Posterior cingulate gyrus (tissue), 11 donors: ENCODE results near the gene PPP1R11.
A peak's percentile ranks its signal among the peaks of the same experiment; 100 is the strongest.
"Not testable (repeated sequence)": the region's sequence is repeated elsewhere in the genome, so short reads cannot be mapped to it uniquely, and the experiment has no call there.

ENCODE experiments used
- DNase-seq, 10 donors: peaks; one replicate each; pipeline versions ENCODE4 v3.0.0 to v3.0.0-alpha.2; 2020 to 2021; ENCODE audit warnings: mixed read lengths in 3 of 10
- intact Hi-C: fragments of 100-400 bp; cut with DNase I; formaldehyde crosslinking; loops from one replicate; pipeline ENCODE4 v1.15.1; 2023

Gene PPP1R11, protein sequence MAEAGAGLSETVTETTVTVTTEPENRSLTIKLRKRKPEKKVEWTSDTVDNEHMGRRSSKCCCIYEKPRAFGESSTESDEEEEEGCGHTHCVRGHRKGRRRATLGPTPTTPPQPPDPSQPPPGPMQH

DNA sequence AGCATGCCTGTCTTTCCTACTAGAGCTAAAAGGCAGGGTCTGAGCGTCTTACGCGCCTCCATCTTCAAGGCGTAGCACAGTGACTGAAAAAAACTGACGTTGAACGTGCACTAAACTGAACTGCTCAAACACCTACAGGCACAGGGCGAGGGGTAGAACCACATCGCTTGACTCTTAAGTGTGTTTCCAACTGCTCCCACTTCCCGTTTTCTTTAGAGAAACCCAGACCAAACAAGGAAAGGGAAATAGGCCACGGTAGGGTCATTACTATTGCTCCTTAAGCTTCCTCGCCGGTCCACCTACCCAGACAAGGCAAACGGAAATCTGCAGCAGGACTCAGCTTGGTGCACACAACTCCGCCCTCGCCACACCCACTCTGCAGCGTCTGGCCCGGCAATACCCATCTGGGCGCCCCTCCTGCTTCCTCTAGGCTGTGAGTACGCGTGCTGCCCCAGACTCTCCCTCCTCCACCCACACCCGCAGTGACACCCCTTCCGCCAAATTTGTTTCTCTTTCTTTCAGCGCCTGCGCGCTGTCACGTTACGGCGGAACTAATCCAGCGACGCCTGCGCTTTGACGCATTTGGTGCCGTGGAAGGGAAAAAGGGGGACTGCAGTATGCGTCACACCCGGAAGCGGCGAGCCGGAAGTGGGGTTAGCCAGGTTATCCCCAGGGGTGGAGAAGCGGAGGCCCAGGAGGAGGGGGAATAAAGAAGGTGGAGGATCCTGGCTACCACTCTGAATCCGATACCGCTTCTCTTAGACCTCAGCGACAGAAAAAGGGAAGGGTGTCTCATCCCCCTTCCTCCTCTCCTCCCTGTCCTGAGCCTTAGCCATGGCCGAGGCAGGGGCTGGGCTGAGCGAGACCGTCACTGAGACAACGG is at the start of gene PPP1R11:
PPP1R11 (plus strand) TSS at position 622 of the 883 bp plus-strand sequence; CDS start at position 835, 213 bp downstream.
- intact Hi-C loops, result loop anchor here (2.0 to 10.0 kb wide), 2 partner anchors 36 to 148 kb away; partner anchors contain the start of gene TRIM26

DNA sequence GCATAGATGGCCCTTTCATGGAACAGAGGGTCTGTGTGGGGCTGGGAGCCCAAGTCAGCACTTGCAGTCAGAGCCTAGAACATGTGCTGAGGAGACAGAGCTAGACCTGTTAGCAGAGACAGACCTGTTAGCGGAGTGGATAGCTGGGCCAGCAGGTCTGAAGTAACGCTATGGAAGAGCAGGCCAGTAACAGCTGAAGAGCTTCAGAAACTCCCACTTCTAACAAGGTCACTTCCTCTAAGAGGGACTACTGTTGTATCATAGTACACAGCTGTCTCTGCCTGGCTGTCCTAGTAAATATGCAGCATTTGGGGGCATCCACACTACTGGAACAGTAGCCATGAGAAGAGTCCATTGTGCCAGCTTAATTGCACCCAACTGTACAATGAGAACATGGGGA is 47.2 kb upstream of the PPP1R11 start:
- intact Hi-C loops, result loop anchor here (10.0 kb wide), 1 partner anchor 315 kb away; no protein-coding TSS in a partner anchor

More for the DNA sequence above, at the start of gene PPP1R11:
- peak; percentile 98 to 100 (median 99) for DNase-seq

DNA sequence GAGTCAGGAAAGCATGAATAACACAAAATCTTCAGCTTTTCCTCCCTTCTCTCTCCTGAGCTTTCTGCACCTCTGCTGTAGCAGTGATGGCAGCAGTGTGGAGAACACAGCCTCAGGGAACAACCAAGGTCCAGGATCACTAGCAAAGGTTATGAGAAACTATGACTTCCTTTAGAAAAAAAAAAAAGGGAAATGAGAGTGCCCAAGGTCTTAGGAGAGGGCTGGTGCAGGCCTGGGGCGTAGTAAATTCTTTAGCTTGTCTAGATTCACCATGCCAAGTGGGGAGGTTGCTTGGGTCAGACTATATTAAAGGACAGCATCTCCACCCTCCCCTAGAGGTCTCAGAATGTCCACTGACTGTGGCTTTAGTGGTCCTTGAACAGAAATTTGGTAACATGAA is 46.4 kb upstream of the PPP1R11 start:
- no peak for DNase-seq
- intact Hi-C loops, result no loop called here

More for the DNA sequence above, 47.2 kb upstream of the PPP1R11 start:
- DNase-seq, result no peak

DNA sequence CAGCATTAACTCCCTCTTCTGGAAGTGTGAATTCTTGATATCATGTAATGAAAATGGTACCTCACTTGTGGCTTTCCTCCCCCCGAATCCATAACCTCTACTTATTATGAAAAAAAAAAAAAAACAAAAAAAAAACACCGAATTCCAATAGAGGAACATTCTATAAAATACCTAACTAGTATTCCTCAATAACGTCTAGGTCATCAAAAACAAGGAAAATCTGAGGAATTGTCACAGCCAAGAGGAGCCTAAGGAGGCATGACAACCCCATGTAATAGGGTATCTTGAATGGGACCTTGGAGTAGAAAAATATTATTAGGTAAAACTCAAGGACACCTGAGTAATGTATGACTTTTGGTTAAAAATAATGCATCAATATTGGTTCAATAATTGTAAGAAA is 44.8 kb upstream of the PPP1R11 start:
- no peak for DNase-seq
- intact Hi-C loops, result no loop called here

DNA sequence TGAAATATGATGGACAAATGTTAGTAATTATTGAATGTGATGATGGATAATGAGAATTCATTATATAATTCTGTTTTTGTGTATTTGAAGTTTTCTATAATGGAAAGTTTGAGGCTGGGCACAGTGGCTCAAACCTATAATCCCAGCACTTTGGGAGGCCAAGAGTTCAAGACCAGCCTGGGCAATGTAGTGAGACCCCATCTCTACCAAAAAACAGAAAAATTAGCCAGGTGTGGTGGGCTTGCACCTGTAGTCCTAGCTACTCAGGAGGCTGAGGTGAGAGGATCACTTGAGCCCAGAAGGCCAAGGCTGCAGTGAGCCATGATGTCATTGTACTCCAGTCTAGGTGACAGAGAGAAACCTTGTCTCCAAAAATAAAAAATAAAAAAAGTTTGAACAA is 44.3 kb upstream of the PPP1R11 start:
- intact Hi-C loops, DNase-seq: not testable (repeated sequence)

DNA sequence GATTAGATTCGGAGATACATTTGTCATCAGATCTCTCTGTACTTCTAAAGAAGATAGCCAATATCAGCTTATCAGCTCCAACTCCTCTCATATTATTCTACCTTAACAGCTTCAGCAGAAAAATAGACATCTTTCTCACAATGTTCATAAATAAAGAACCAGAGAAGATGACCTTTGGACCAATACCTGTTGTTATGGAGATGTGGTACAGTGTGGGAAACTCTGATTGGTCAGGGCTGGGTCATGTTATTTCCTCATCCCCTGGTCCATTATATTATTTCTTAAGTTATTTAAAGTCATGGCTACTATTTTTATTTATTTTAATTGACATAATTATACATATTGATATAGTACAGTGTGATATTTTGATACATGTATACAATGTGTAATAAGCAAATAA is 41.8 kb upstream of the PPP1R11 start:
- intact Hi-C loops, result no loop called here
- no peak for DNase-seq

DNA sequence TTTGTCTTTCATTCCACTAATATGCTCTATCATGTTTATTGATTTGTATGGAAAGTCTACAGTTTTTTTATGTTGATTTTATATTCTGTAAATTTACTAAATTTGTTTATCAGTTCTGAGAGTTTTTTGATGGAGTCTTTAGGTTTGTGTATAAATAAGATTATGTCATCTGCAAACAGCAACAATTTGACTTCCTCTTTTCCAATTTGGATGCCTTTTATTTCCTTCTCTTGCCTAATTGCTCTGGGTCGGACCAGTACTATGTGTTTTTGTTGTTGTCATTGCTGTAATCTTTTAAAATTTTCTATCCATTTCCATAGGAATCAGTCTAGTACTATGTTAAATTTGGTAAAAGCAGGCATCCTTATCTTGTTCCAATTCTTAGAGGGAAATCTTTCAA is 37.4 kb upstream of the PPP1R11 start:
- DNase-seq, result no peak
- intact Hi-C loops, result no loop called here

DNA sequence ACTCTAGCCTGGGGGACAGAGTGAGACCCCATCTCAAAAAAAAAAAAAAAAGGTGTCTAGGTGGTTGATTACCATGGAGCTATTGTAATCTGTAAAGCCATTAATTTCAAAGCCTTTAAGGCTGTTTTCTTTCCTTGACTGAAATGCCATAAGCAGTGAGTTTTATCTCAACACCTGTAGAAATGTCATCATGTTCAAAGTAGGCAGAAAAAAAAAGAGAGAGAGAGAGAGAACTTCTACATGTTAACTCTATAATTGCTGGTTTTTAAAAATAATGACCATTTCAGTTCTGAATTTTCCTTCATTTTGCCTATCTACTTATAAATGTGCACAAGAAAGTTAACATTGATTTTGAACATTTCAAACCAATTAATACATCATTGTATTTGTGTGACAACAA is 35.6 kb upstream of the PPP1R11 start:
- DNase-seq, result no peak
- intact Hi-C loops, result no loop called here

DNA sequence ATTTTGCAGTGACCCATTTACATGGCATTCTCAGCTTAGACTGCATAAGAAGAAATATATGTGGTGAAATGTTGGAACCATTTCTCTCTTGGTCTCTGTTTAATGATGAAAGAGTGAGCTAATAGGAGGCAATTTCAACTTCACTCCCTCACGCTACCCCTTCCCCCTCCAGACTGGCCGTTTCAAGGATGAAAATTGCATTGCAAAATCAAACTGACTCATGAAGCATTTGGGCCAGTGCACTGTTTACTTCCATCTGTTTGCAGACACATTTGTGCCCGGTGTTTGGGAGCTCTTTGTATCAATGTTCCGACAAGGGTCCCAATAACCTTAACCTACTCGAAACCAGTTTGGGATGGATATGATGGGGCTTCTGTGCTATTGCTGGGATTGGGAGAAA is 33.6 kb upstream of the PPP1R11 start:
- DNase-seq, intact Hi-C loops: not testable (repeated sequence)

DNA sequence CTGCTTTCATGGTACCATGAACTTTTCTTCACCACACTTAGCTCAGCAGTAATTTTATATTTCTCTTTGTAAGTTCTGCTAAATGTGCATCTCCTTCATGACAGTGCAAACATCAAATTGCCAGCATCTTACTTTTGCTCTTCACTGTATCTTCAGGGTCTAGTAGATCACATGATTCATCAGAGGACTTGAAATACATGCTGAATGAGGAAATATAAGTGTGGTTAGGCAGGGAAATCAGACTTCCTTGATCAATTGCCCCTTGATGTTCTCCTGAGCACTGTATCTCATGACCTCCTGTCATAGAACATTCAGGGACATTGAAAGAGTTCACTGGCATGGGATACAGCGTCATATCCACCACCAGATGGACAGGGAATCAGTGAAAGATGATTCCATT is 31.2 kb upstream of the PPP1R11 start:
- DNase-seq, result no peak
- intact Hi-C loops, result no loop called here

DNA sequence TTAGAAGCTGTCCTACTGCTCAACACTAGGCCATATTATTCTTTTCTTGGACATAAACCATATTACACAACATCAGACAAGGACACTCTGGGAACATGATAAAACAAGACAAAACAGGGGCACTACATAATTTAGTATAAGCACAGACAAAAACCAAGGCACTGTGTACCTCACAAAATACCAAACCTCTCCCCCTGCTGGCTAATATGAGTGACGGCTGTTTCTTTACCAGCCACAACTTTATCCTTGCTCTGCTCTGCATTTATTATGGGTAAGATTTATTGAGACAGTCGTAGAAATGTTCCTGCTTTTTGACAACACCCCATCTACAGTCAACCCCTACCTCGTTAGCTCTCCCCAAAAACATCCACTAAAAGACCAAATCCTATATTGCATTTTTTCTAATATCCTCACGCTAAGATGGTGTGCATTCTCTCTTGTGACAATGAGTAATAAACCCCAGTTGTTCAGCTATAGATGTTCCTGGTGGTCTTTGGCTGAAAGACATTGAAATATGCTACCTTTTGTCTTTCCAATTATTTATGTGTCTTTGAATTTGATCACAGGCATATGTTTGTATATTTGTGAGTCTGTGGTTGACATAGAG is 29.7 kb upstream of the PPP1R11 start:
- intact Hi-C loops, result no loop called here
- DNase-seq, result no peak

DNA sequence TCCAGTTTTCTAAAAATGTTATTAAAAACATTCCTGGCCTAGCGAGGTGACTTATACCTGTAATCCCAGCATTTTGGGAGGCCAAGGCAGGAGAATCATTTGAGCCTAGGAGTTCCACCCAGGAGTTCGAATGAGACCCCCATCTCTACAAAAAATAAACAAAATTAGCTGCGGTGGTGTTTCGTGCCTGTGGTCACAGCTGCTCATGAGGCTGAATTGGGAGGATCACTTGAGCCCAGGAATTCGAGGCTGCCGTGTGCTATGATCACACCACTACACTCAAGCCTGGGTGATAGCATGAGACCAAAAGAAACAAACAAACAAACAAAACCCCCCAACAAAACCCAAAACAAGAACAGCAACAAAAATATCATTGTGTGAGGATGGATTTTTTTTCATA is 25.8 kb upstream of the PPP1R11 start:
- intact Hi-C loops, result no loop called here
- no peak for DNase-seq

DNA sequence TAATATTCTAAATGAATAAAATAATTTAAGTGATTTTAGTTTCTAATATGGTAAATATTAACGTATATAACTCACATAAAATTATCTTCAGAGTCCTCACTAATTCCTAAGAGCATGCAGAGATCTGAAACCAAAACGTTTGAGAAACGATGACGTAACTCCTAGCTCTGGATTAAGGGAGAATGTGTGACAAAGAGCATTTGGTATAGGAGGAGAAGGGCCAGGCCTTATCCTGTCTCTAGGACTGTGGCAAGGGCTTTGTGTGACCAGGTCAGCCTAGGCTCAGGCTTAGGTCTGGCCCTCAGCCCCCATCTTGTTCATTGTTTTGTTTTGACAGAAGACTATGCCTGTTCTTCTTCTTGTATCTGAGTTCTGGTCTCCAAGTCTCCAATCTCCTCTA is 25.2 kb upstream of the PPP1R11 start:
- intact Hi-C loops, result no loop called here
- no peak for DNase-seq

DNA sequence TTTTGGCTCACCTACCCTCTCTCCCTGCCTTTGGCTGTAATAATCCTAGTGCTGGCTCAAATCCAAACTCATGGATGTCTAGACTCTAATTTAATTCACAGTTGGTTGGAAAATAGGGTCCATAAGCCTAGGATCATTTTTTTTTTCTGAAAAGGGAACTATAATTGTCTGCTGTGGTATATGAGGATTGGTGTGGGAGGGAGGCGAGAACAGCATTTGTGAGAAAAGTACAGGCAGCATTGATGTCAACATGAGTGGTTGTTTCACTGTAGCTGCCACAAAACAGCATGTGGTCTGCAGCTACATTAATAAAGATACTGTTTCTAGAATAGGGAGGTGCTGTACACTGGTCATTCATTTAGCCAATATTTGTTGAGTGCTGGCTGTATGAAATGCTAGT is 24.5 kb upstream of the PPP1R11 start:
- no peak for DNase-seq

DNA sequence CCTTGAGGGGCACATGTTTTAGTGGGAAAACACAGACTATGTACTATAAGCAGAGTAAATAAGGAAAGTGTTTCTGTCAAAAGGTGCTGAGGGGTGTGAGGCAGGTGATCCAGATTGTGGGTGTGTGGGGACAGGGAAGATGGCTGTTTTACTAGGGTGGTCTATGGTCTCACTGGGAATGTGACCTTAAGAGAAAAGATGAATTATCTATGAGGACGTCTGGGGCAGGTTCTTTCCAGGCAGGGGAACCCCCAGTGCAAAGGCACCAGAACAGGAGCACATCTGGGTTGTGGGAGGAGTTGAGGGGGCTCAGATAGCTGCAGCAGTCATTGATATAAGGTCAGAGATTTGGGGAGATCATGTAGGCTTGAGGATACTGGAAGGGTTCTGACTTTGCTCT is 24.1 kb upstream of the PPP1R11 start:
- DNase-seq, result no peak
- intact Hi-C loops, result no loop called here

More for the DNA sequence above, 24.5 kb upstream of the PPP1R11 start:
- intact Hi-C loops, result no loop called here

DNA sequence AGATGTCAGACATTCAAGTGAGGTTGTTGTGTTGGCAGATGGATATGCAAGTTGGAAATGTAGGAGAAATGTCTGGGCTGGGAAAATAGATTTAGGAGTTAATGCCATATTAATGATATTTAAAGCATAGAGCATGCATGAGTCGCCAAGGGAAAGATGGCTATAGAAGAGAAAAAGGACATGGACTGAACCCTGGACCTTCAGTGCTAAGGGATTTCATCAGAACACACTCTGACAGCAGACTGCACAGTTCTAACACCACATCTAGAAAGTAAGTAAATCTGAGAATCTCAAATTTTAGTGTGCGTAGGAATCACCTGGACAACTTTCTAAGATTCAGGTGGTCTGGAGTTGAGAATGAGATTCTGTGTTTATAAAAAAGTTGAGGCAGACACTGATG is 23.3 kb upstream of the PPP1R11 start:
- intact Hi-C loops, result no loop called here
- DNase-seq, result no peak

DNA sequence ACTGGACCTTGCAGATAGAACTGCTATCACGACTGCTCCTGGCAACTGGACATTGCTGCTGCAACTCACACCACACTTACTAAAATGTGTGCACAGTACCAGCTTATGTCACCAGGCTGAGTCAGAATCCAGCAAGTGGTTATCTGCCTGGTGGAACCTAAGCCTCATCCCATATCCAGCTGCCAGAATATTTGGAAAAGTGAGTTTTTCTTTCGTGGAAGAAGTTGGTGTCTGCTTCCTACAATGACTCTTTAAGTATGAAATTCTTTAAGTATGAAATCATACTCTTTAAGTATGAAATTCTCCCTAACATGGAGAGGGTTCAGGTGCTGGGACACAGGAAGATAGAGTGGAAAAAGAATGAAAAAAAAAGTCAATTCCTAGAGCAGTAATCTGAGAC is 22.4 kb upstream of the PPP1R11 start:
- no peak for DNase-seq
- intact Hi-C loops, result no loop called here

DNA sequence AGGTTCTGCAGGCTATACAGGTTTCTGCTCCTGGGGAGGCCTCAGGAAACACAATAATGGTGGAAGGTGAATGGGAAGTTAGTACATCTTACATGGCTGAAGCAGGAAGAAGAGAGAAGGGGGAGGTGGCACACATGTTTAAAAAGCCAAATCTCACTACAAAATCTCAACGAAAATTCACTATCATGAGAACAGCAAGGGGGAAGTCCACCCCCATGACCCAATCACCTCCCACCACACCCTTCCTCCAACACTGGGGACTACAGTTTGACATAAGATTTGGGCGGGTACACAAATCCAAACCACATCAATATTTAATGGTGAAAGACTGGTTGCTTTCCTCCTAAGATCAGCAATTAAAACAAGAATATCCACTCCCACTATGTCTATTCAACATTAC is 19.8 kb upstream of the PPP1R11 start:
- no peak for DNase-seq
- intact Hi-C loops, result no loop called here

DNA sequence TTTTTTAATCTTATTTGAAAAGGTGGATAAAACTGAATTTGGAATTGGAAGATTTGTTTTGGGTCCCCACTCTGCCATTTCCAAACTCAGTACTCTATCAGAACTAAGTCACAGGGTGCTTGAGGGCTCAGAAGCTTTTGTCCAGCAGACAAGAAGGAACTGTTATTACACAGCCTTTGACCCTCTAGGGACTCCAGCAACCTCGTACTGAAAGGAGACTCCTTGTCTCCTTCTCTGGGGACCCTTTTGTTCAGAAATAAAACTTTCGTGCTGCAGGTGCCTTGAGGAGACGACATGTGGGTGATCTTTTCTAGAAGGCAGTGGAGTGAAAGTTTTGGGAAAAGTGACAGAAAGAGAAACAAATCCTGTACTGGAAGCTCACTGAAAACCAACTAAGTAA is 13.3 kb upstream of the PPP1R11 start:
- intact Hi-C loops, result no loop called here
- DNase-seq, result no peak

DNA sequence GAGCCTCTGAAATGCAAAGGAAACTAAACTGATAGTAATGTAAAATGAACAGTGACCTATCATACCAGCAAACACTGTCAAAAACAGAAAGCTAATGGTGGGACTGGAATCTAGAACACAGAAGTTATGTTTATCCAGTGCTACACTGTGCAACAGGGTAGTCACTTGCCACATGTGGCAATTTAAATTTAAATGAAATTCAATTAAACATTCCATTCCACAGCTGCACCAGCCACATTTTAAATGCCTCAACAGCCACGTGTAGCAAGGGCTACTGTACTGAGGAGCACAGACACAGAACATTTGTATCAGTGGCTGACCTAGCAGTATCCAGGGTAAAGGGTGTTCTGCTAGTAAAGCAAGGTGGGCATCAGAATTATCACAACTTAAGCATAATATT is 11.5 kb upstream of the PPP1R11 start:
- DNase-seq, result no peak
- intact Hi-C loops, result no loop called here

DNA sequence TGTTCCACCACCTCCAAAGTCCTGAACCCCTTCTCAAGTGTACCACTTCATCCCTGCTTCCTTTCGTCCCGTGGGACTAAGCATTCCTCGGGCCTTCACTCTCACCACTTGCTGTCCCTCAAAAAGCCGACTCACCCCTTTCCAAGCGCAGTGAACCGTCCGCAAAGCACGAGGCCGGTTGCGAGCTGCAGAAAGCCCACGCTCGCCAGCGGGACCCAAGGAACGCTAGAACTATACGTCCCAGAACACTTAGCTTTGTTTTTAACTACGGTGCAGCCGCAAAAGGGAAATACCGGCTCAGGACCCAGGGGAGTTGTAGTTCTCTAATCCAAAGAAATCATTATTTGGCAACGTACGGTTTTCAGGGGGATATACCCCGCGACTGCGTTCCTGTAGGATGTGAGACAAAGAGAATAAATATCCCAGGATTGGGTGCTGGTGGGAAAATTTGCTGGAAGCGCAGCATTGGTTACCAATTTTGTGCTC is 6.3 kb upstream of the PPP1R11 start:
- intact Hi-C loops, result loop anchor here (5.0 to 10.0 kb wide), 2 partner anchors 154 to 267 kb away; partner anchors contain the start of genes TRIM26 and TRIM39
- DNase-seq, result peak in 5 of 10 donors; percentile 25 to 85 (median 75)
